CD8-positive, alpha-beta memory T cell (primary cell): ENCODE measurements around the gene ELAVL4. TPM values are rescaled to one million over a fixed set of nuclear protein-coding genes. Genes with fewer than 3 reads are reported as not detected.

Source experiments
- CTCF ChIA-PET: fragments of 350-600 bp; sonication (Branson Sonifier 250); formaldehyde crosslinking; loops from one replicate; lab custom pipeline; 2021; ENCODE audit warnings: antibody characterized with exemption; lab: Charles Lee
- POLR2A ChIA-PET: fragments of 350-600 bp; sonication (Branson Sonifier 250); formaldehyde crosslinking; loops from one replicate; lab custom pipeline; 2021; ENCODE audit warnings: antibody characterized with exemption; lab: Charles Lee
- DNase-seq, 5 donors: peaks; one replicate each; pipeline versions ENCODE4 v3.0.0 to v3.0.0-alpha.2; 2020 to 2022; ENCODE audit warnings: mixed read lengths in 1 of 5
- H3K27ac ChIP-seq: one replicate; pipeline ENCODE4 v1.7.0; 2013; ENCODE audit warnings: low read depth, mild to moderate bottlenecking, low read length, moderate library complexity
- H3K27me3 ChIP-seq: 2 replicates; pipeline ENCODE4 v1.7.0; 2013; ENCODE audit warnings: low read length, mild to moderate bottlenecking; ENCODE audit not compliant: insufficient read depth, poor library complexity, severe bottlenecking
- H3K36me3 ChIP-seq: 2 replicates; pipeline ENCODE4 v1.7.0; 2013; ENCODE audit warnings: mild to moderate bottlenecking, low read length, moderate library complexity; ENCODE audit not compliant: insufficient read depth
- H3K4me1 ChIP-seq: 2 replicates; pipeline ENCODE4 v1.7.0; 2013; ENCODE audit warnings: mild to moderate bottlenecking, low read length, moderate library complexity; ENCODE audit not compliant: insufficient read depth
- H3K4me3 ChIP-seq: 2 replicates; pipeline ENCODE4 v1.7.0; 2013; ENCODE audit warnings: mild to moderate bottlenecking, low read length
- H3K9me3 ChIP-seq: 2 replicates; pipeline ENCODE4 v1.7.0; 2013; ENCODE audit warnings: mild to moderate bottlenecking, low read length
- H3K27ac Mint-ChIP-seq, 8 donors: one replicate each; pipeline ENCODE4 v1.8.0; 2020 to 2021; ENCODE audit warnings: mixed read lengths in 8 of 8, mild to moderate bottlenecking in 6 of 8, inconsistent platforms in 3 of 8, moderate library complexity in 3 of 8
- H3K27me3 Mint-ChIP-seq, 2 donors: one replicate each; pipeline ENCODE4 v1.8.0; 2020 to 2021; ENCODE audit warnings: mixed read lengths in 2 of 2, mild to moderate bottlenecking in 1 of 2, moderate library complexity in 1 of 2
- H3K36me3 Mint-ChIP-seq, 3 donors: one replicate each; pipeline ENCODE4 v1.8.0; 2020 to 2021; ENCODE audit warnings: mixed read lengths in 3 of 3, inconsistent platforms in 1 of 3, mild to moderate bottlenecking in 1 of 3
- H3K4me1 Mint-ChIP-seq, 3 donors: one replicate each; pipeline ENCODE4 v1.8.0; 2020 to 2021; ENCODE audit warnings: mixed read lengths in 3 of 3, inconsistent platforms in 1 of 3, mild to moderate bottlenecking in 1 of 3
- H3K4me3 Mint-ChIP-seq, 7 donors: one replicate each; pipeline ENCODE4 v1.8.0; 2020 to 2021; ENCODE audit warnings: mixed read lengths in 7 of 7, mild to moderate bottlenecking in 6 of 7, moderate library complexity in 4 of 7, inconsistent platforms in 2 of 7
- H3K9me3 Mint-ChIP-seq, 5 donors: one replicate each; pipeline ENCODE4 v1.8.0; 2020 to 2022; ENCODE audit warnings: mixed read lengths in 5 of 5, mild to moderate bottlenecking in 3 of 5, moderate library complexity in 2 of 5, inconsistent platforms in 1 of 5
- polyA plus RNA-seq: library from polyadenylated mRNA; unstranded; fragments of 300-500 nt; fragmentation: Illumina TruSeq; gene quantifications from one replicate; pipeline ENCODE4 v1.2.3, GENCODE V29; 2021
- total RNA-seq, 2 experiments: library from RNA; stranded (reverse); gene quantifications; one replicate each; pipeline ENCODE4 v1.2.3, GENCODE V29; 2021

The ELAVL4 gene
- total and polyA plus RNA-seq, 3 experiments from 2014 or later: 0.10 TPM; not detected in 2

- H3K27me3 Mint-ChIP-seq: peaks cover 5 to 16% of the 10 kb centered on the region in 2 donors
Measured at GRCh38 chr1:50175719-50176639, 67.3 kb downstream of the ELAVL4 start.

GRCh38 chr1:50177994-50178393 is 69.3 kb downstream of the ELAVL4 start:
- Mint-ChIP-seq H3K36me3 (no peaks in the 10 kb centered on the region), H3K4me1 (no peaks in the 10 kb centered on the region), H3K4me3 (no peak overlapping the region), H3K27me3 (peaks cover 5 to 20% of the 10 kb centered on the region in 2 donors), H3K9me3 (peaks cover 0 to 3% (median 0%) of the 10 kb centered on the region in 5 donors), H3K27ac (no peak overlapping the region)
- no peak overlapping the region for H3K4me3 ChIP-seq
- ChIA-PET CTCF (no interaction called here), POLR2A (no interaction called here)
- H3K27ac ChIP-seq: no peak overlapping the region
- DNase-seq: no peak
- no peaks in the 10 kb centered on the region for H3K36me3 ChIP-seq
- no peaks in the 10 kb centered on the region for H3K4me1 ChIP-seq
- no peaks in the 10 kb centered on the region for H3K9me3 ChIP-seq
- no peaks in the 10 kb centered on the region for H3K27me3 ChIP-seq

More at GRCh38 chr1:50175719-50176639, 67.3 kb downstream of the ELAVL4 start:
- Mint-ChIP-seq H3K9me3 (peaks cover 0 to 3% (median 0%) of the 10 kb centered on the region in 5 donors), H3K4me3 (no peak overlapping the region), H3K4me1 (no peaks in the 10 kb centered on the region), H3K27ac (no peak overlapping the region), H3K36me3 (no peaks in the 10 kb centered on the region)
- Histone ChIP-seq H3K9me3 (no peaks in the 10 kb centered on the region), H3K27me3 (no peaks in the 10 kb centered on the region), H3K4me1 (no peaks in the 10 kb centered on the region), H3K4me3 (no peak overlapping the region), H3K36me3 (no peaks in the 10 kb centered on the region), H3K27ac (no peak overlapping the region)
- ChIA-PET CTCF (no interaction called here), POLR2A (no interaction called here)
- DNase-seq: no peak

DNA sequence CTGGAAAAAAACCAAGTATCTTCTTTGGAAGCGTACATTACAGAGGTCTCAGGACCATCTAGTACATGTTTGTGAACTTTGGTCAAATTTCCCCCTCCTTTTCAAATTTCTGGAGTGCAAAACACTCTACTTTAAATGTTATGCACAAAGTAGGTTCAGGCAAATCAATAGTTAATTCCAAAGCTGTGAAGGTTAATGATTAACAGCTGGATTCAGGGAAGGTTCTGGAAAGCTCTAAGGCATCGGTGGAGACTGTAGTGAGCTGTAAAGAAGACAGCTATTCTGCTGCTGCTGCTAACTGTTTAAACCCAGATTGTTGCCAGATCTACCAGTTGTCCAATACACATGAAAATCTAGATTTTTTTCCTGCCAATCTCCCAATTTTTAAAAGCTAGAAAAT is 70.9 kb downstream of the ELAVL4 start:
- Histone ChIP-seq H3K9me3 (no peaks in the 10 kb centered on the region), H3K36me3 (no peaks in the 10 kb centered on the region), H3K27ac (no peak overlapping the region), H3K4me1 (no peaks in the 10 kb centered on the region), H3K27me3 (no peaks in the 10 kb centered on the region), H3K4me3 (no peak overlapping the region)
- H3K36me3 Mint-ChIP-seq: no peaks in the 10 kb centered on the region
- no peak overlapping the region for H3K4me3 Mint-ChIP-seq
- no peak for DNase-seq
- H3K4me1 Mint-ChIP-seq: no peaks in the 10 kb centered on the region
- no peaks in the 10 kb centered on the region for H3K9me3 Mint-ChIP-seq
- no peak overlapping the region for H3K27ac Mint-ChIP-seq
- CTCF ChIA-PET: no interaction called here
- H3K27me3 Mint-ChIP-seq: peaks cover 13 to 24% of the 10 kb centered on the region in 2 donors
- POLR2A ChIA-PET: no interaction called here

DNA sequence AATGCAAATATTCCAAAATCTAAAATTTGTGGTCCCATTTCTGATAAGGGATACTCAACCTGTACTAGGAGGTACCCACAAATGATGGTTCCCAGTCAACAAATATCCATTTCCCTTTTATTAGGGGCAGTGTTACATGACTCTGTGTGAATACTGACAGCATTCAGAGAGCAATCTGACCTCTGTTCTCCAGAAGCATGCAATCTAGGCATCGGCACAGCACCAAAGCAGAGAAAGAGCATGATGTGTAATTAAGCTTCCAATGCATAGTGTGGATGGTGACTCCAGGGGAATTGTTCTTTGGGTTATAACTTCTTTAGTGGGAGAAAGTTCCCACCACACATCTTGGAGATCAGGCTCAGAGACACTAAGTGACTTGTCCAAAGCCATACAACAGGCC is 71.6 kb downstream of the ELAVL4 start:
- POLR2A ChIA-PET: no interaction called here
- H3K27me3 ChIP-seq: no peaks in the 10 kb centered on the region
- Mint-ChIP-seq H3K4me3 (no peak overlapping the region), H3K9me3 (no peaks in the 10 kb centered on the region), H3K27me3 (peaks cover 13 to 24% of the 10 kb centered on the region in 2 donors), H3K36me3 (no peaks in the 10 kb centered on the region), H3K4me1 (no peaks in the 10 kb centered on the region), H3K27ac (no peak overlapping the region)
- H3K36me3 ChIP-seq: no peaks in the 10 kb centered on the region
- H3K4me1 ChIP-seq: no peaks in the 10 kb centered on the region
- no peaks in the 10 kb centered on the region for H3K9me3 ChIP-seq
- no peak overlapping the region for H3K27ac ChIP-seq
- CTCF ChIA-PET: no interaction called here
- H3K4me3 ChIP-seq: no peak overlapping the region
- DNase-seq: no peak

GRCh38 chr1:50181027-50181663 is 72.4 kb downstream of the ELAVL4 start:
- H3K36me3 Mint-ChIP-seq: no peaks in the 10 kb centered on the region
- no peaks in the 10 kb centered on the region for H3K4me1 Mint-ChIP-seq
- Histone ChIP-seq H3K27me3 (no peaks in the 10 kb centered on the region), H3K4me1 (no peaks in the 10 kb centered on the region), H3K27ac (no peak overlapping the region), H3K9me3 (no peaks in the 10 kb centered on the region), H3K36me3 (no peaks in the 10 kb centered on the region), H3K4me3 (no peak overlapping the region)
- no peak for DNase-seq
- ChIA-PET CTCF (no interaction called here), POLR2A (no interaction called here)
- peaks cover 12 to 19% of the 10 kb centered on the region in 2 donors for H3K27me3 Mint-ChIP-seq
- H3K27ac Mint-ChIP-seq: no peak overlapping the region
- no peaks in the 10 kb centered on the region for H3K9me3 Mint-ChIP-seq
- H3K4me3 Mint-ChIP-seq: no peak overlapping the region

DNA sequence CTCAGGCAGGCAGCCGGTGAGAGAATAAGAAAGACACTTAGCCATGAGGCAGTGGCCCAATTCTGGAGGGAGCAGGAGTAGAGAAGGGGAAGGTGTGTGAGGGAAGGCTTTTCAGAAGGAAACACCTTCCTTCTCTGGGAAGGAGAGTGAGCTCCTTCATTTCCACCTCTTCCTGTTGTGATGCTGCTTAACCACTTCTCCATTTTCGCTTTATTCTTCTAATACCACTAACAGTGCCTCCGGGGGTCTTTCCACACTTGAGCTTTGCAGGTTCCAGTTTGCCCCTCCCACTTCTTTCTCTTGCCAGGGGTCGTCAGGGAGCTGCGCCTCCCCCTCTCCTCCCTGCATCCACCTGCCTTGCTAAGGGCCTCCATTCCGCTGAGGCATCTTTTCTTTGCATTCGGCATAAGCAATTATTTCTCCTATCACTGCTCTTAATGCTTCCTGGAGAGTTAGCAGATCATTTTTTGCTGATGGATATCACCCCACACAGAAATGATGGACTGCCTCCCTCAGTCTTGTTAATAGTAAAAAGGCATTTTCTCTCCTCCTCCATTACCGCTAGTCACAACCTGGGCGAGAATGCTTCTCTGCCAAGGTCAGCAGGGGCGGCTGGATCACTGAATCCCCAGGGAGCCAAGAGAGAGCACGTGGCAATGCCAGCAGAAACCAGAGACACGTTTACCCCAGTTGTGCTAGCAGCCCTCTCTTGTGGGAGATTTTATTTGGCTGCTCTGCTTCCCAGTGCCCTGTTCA is 74.8 kb downstream of the ELAVL4 start:
- H3K36me3 Mint-ChIP-seq: no peaks in the 10 kb centered on the region
- DNase-seq: no peak
- H3K27ac Mint-ChIP-seq: no peak overlapping the region
- no peak overlapping the region for H3K27ac ChIP-seq
- H3K27me3 Mint-ChIP-seq: peaks cover 8 to 12% of the 10 kb centered on the region in 2 donors
- no peaks in the 10 kb centered on the region for H3K4me1 Mint-ChIP-seq
- no peaks in the 10 kb centered on the region for H3K36me3 ChIP-seq
- no peaks in the 10 kb centered on the region for H3K9me3 ChIP-seq
- POLR2A ChIA-PET: no interaction called here
- H3K4me3 Mint-ChIP-seq: no peak overlapping the region
- H3K27me3 ChIP-seq: no peaks in the 10 kb centered on the region
- CTCF ChIA-PET: no interaction called here
- H3K4me1 ChIP-seq: no peaks in the 10 kb centered on the region
- H3K4me3 ChIP-seq: no peak overlapping the region
- no peaks in the 10 kb centered on the region for H3K9me3 Mint-ChIP-seq

DNA sequence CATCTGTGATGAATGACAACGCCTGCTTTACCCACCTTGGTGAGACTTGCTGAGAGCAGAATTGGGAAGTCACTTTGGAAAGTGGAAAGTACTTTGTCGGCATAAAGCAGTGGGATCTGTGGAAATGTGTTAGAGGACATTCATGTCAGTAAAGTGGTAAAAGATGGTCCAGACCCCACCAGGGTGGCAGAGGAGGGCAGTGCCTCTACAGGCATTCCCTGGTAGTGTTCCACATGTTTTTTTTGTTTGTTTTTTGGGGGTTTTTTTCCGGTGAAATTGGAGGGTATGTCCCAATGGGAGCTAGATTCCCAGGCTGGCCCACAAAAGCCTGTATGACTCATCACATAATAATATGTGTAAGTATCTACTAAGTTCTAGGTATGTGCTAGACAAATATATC is 80.6 kb downstream of the ELAVL4 start:
- Mint-ChIP-seq H3K4me3 (no peak overlapping the region), H3K9me3 (no peaks in the 10 kb centered on the region), H3K27ac (no peak overlapping the region), H3K27me3 (peaks cover 6 to 7% of the 10 kb centered on the region in 2 donors), H3K4me1 (no peaks in the 10 kb centered on the region), H3K36me3 (no peaks in the 10 kb centered on the region)
- DNase-seq: no peak
- no peaks in the 10 kb centered on the region for H3K36me3 ChIP-seq
- H3K27me3 ChIP-seq: no peaks in the 10 kb centered on the region
- H3K27ac ChIP-seq: no peak overlapping the region
- no peak overlapping the region for H3K4me3 ChIP-seq
- H3K4me1 ChIP-seq: no peaks in the 10 kb centered on the region
- ChIA-PET POLR2A (no interaction called here), CTCF (no interaction called here)
- H3K9me3 ChIP-seq: no peaks in the 10 kb centered on the region

DNA sequence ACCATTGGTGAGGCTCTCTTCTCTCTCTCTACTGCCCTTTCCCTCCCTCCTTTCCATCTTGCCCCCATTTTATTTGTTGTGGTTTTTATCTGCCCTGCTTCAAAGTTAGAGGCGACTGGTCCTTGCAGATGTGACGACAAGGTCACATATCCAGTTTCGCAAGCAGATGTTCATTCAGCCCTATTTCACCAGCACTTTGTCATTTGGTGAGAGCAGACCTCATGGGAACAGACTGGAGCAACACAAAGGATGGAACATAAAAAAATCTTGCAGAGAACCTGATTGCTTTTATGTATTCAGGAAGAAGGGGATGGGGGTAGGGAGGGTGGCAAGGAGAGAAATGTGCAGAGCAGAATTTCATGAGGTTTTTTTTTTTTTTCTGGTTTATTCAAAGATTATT is 84.3 kb downstream of the ELAVL4 start:
- H3K4me3 Mint-ChIP-seq: no peak overlapping the region
- H3K9me3 ChIP-seq: no peaks in the 10 kb centered on the region
- ChIA-PET POLR2A (no interaction called here), CTCF (no interaction called here)
- H3K27ac ChIP-seq: no peak overlapping the region
- H3K27me3 ChIP-seq: no peaks in the 10 kb centered on the region
- H3K27me3 Mint-ChIP-seq: peaks cover 10 to 20% of the 10 kb centered on the region in 2 donors
- H3K4me1 ChIP-seq: no peaks in the 10 kb centered on the region
- H3K4me3 ChIP-seq: no peak overlapping the region
- H3K27ac Mint-ChIP-seq: no peak overlapping the region
- no peaks in the 10 kb centered on the region for H3K36me3 Mint-ChIP-seq
- H3K36me3 ChIP-seq: no peaks in the 10 kb centered on the region
- DNase-seq: no peak
- H3K4me1 Mint-ChIP-seq: no peaks in the 10 kb centered on the region
- H3K9me3 Mint-ChIP-seq: no peaks in the 10 kb centered on the region
